WTC11 (cell line): Measurements from ENCODE around the gene NTN3. TPM values are rescaled to one million over a fixed set of nuclear protein-coding genes. Genes with fewer than 3 reads are reported as not detected.

Experiments
- ATAC-seq: fragments of 200-7000 bp; cut with Tn5 transposase; 2 replicates; pipeline ENCODE4 v1.10.0; 2021; ENCODE audit warnings: mild to moderate bottlenecking, moderate library complexity
- CTCF ChIA-PET: fragments of 300-600 bp; sonication (Branson Sonifier 250); formaldehyde crosslinking; loops from one replicate; lab custom pipeline; 2021; ENCODE audit warnings: antibody characterized with exemption; lab: Charles Lee
- POLR2A ChIA-PET: fragments of 350-600 bp; sonication (Branson Sonifier 250); formaldehyde crosslinking; loops from one replicate; lab custom pipeline; 2021; ENCODE audit warnings: antibody characterized with exemption; lab: Charles Lee
- DNase-seq: peaks from one replicate; pipeline ENCODE4 v3.0.0; 2021; ENCODE audit warnings: low spot score
- H3K27ac Mint-ChIP-seq: 2 replicates; pipeline ENCODE4 v1.8.0; 2021; ENCODE audit warnings: mixed read lengths
- H3K27me3 Mint-ChIP-seq: 2 replicates; pipeline ENCODE4 v1.8.0; 2021; ENCODE audit warnings: low read depth, mild to moderate bottlenecking, moderate library complexity, mixed read lengths
- H3K36me3 Mint-ChIP-seq: 2 replicates; pipeline ENCODE4 v1.8.0; 2021; ENCODE audit warnings: mixed read lengths
- H3K4me1 Mint-ChIP-seq: 2 replicates; pipeline ENCODE4 v1.8.0; 2022; ENCODE audit warnings: mixed read lengths
- H3K4me3 Mint-ChIP-seq: 2 replicates; pipeline ENCODE4 v1.8.0; 2021; ENCODE audit warnings: mild to moderate bottlenecking, moderate library complexity, mixed read lengths
- H3K9me3 Mint-ChIP-seq: 2 replicates; pipeline ENCODE4 v1.8.0; 2021; ENCODE audit warnings: mixed read lengths
- ATF2 ChIP-seq: sonication (generic); formaldehyde crosslinking; IDR thresholded peaks from 2 replicates; pipeline ENCODE4 v1.8.1; 2022; ENCODE audit warnings: low read depth, missing genetic modification reagents, borderline replicate concordance
- CBFB ChIP-seq: sonication (generic); formaldehyde crosslinking; IDR thresholded peaks from 2 replicates; pipeline ENCODE4 v1.8.1; 2022; ENCODE audit warnings: mild to moderate bottlenecking, low read depth, missing genetic modification reagents
- FOXK1 ChIP-seq: sonication (generic); formaldehyde crosslinking; IDR thresholded peaks from 2 replicates; pipeline ENCODE4 v1.8.0; 2022; ENCODE audit warnings: mild to moderate bottlenecking, moderate library complexity, missing genetic modification reagents
- GRHL2 ChIP-seq: fragments of 250-450 bp; sonication (Bioruptor Pico); IDR thresholded peaks from 2 replicates; pipeline ENCODE4 v1.8.0; 2022; ENCODE audit warnings: mild to moderate bottlenecking, moderate library complexity; ENCODE audit not compliant: insufficient replicate concordance, severe bottlenecking
- GTF2I ChIP-seq: fragments of 250-450 bp; sonication (Bioruptor Pico); conservative IDR thresholded peaks from 2 replicates; pipeline ENCODE4 v1.4.0; 2021; ENCODE audit warnings: mild to moderate bottlenecking
- JUN ChIP-seq: sonication (generic); formaldehyde crosslinking; IDR thresholded peaks from 2 replicates; pipeline ENCODE4 v1.8.0; 2023; ENCODE audit warnings: mild to moderate bottlenecking, missing genetic modification reagents
- MAX ChIP-seq: sonication (generic); formaldehyde crosslinking; IDR thresholded peaks from 2 replicates; pipeline ENCODE4 v1.8.0; 2022; ENCODE audit warnings: mild to moderate bottlenecking, missing genetic modification reagents
- NR3C1 ChIP-seq: sonication (generic); formaldehyde crosslinking; conservative IDR thresholded peaks from 2 replicates; pipeline ENCODE4 v1.8.1; 2023; ENCODE audit warnings: low read depth, mild to moderate bottlenecking, missing genetic modification reagents
- PRDM15 ChIP-seq: sonication (generic); formaldehyde crosslinking; IDR thresholded peaks from 2 replicates; pipeline ENCODE4 v1.8.0; 2022; ENCODE audit warnings: missing genetic modification reagents
- SP1 ChIP-seq: sonication (generic); formaldehyde crosslinking; conservative IDR thresholded peaks from 2 replicates; pipeline ENCODE4 v1.8.1; 2022; ENCODE audit warnings: missing genetic modification reagents
- TP53 ChIP-seq: sonication (generic); formaldehyde crosslinking; IDR thresholded peaks from 2 replicates; pipeline ENCODE4 v1.8.1; 2023; ENCODE audit warnings: mild to moderate bottlenecking, missing genetic modification reagents
- ZMAT4 ChIP-seq: fragments of 250-450 bp; sonication (Bioruptor Pico); IDR thresholded peaks from 2 replicates; pipeline ENCODE4 v1.9.0; 2021; ENCODE audit warnings: mild to moderate bottlenecking
- ZNF121 ChIP-seq: sonication (generic); formaldehyde crosslinking; IDR thresholded peaks from 2 replicates; pipeline ENCODE4 v1.8.0; 2023; ENCODE audit warnings: missing genetic modification reagents
- ZNF138 ChIP-seq: sonication (generic); formaldehyde crosslinking; conservative IDR thresholded peaks from 2 replicates; pipeline ENCODE4 v1.8.1; 2022; ENCODE audit warnings: mild to moderate bottlenecking, moderate library complexity, missing genetic modification reagents
- ZNF232 ChIP-seq: sonication (generic); formaldehyde crosslinking; IDR thresholded peaks from 2 replicates; pipeline ENCODE4 v1.8.0; 2022; ENCODE audit warnings: mild to moderate bottlenecking, missing genetic modification reagents
- ZNF263 ChIP-seq: sonication (generic); formaldehyde crosslinking; IDR thresholded peaks from 2 replicates; pipeline ENCODE4 v1.8.1; 2022; ENCODE audit warnings: low read depth, mild to moderate bottlenecking, moderate library complexity, missing genetic modification reagents
- total RNA-seq: library from RNA; stranded (reverse); gene quantifications from 3 replicates; pipeline ENCODE4 v1.2.3, GENCODE V29; 2021

The NTN3 gene
- total RNA-seq, 1 experiment from 2014 or later: 0.92 TPM

GRCh38 chr16:2487903-2488531 lies 16.9 kb downstream of the NTN3 start:
- CTCF ChIA-PET: interaction anchor here (0.6 to 2.1 kb wide), 3 partner anchors 13 to 262 kb away, joined by 3 to 12 read pairs (median 5); no protein-coding TSS in a partner anchor
- DNase-seq (no peak), ATAC-seq (no peak)
- H3K27me3 Mint-ChIP-seq: no peaks in the 10 kb centered on the region
- TF ChIP-seq JUN (CRISPR knock-in tag) (no peak), FOXK1 (no peak), NR3C1 (CRISPR knock-in tag) (no peak), GTF2I (no peak), GRHL2 (CRISPR knock-in tag) (no peak), SP1 (no peak), ZNF263 (CRISPR knock-in tag) (no peak), MAX (CRISPR knock-in tag) (no peak), ZMAT4 (CRISPR knock-in tag) (no peak), ZNF232 (CRISPR knock-in tag) (no peak)
- no peak overlapping the region for H3K4me3 Mint-ChIP-seq
- H3K36me3 Mint-ChIP-seq: no peaks in the 10 kb centered on the region
- POLR2A ChIA-PET: no interaction called here
- 0 out of 2 replicates have a peak, but pooled peaks cover 4% of the 10 kb centered on the region for H3K4me1 Mint-ChIP-seq
- no peaks in the 10 kb centered on the region for H3K9me3 Mint-ChIP-seq
- H3K27ac Mint-ChIP-seq: no peak overlapping the region

GRCh38 chr16:2489581-2489980 lies 18.5 kb downstream of the NTN3 start:
- Mint-ChIP-seq H3K4me1 (0 out of 2 replicates have a peak, but pooled peaks cover 4% of the 10 kb centered on the region), H3K4me3 (no peak overlapping the region), H3K27ac (peak overlapping the region; percentile 60; the same call in 1 of the 2 replicates), H3K27me3 (no peaks in the 10 kb centered on the region), H3K36me3 (no peaks in the 10 kb centered on the region), H3K9me3 (no peaks in the 10 kb centered on the region)
- POLR2A ChIA-PET: no interaction called here
- DNase-seq (no peak), ATAC-seq (no peak)
- TF ChIP-seq ATF2 (CRISPR knock-in tag) (no peak), ZNF263 (CRISPR knock-in tag) (no peak), TP53 (no peak), FOXK1 (no peak), ZNF121 (CRISPR knock-in tag) (no peak), ZNF138 (CRISPR knock-in tag) (no peak)
- CTCF ChIA-PET: interaction anchor here (2.1 kb wide), 1 partner anchor 12 kb away, joined by 12 read pairs; no protein-coding TSS in a partner anchor

- Mint-ChIP-seq H3K27me3 (no peaks in the 10 kb centered on the region), H3K4me3 (no peak overlapping the region), H3K4me1 (0 out of 2 replicates have a peak, but pooled peaks cover 4% of the 10 kb centered on the region), H3K9me3 (no peaks in the 10 kb centered on the region), H3K27ac (no peak overlapping the region), H3K36me3 (no peaks in the 10 kb centered on the region)
- CTCF ChIA-PET: interaction anchor here (1.4 kb wide), 1 partner anchor 11 kb away, joined by 6 read pairs; no protein-coding TSS in a partner anchor
- no peak for TF ChIP-seq CBFB (CRISPR knock-in tag)
- TF ChIP-seq PRDM15 (CRISPR knock-in tag): 0 out of 2 replicates have a peak, but pooled peaks have one; percentile 10
- POLR2A ChIA-PET: no interaction called here
- no peak for DNase-seq
- ATAC-seq: no peak
Observed at GRCh38 chr16:2490190-2491105, 19.4 kb downstream of the NTN3 start.
